Measurements from ENCODE around the gene CDCA4.

Gene CDCA4

DNA sequence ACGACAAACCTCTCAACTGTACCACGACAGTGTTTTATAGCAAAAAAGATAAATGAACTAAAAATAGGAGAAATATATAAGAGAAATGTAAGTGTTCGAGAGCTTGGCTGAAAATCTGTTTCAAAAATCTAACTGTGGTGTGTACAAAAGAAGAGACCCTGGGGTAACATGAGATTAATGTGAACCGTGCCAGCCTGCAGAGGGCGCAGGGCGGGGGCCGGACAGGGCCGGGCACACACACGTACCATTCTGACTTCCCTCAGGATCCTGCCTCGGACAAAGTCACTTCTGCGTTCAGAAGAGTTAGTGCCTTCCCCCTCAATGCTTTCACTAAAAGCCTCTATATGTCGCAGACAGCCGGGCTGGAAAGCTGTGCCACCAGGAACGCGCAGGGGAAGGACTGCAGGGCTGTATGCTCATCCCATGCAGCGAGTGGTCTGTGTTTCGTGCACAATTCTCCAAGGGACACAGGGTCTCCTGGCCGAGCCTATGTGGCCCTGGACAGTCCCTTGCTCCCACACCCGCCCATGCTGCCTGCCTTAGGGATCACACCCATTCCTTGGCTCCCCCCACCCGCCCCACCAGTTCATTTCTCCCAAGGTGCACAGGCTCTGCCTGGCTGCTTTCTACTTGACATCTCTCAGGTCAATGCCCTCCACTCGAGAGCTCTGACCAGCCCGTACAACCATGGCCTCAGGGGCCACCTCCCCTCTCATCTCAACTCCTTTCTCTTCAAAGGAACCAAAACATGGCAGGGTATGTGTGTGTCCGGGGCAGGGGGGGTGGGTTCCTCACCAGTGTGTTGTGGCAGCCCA is 8.5 kb downstream of the CDCA4 start:
- DNase-seq = no peak

DNA sequence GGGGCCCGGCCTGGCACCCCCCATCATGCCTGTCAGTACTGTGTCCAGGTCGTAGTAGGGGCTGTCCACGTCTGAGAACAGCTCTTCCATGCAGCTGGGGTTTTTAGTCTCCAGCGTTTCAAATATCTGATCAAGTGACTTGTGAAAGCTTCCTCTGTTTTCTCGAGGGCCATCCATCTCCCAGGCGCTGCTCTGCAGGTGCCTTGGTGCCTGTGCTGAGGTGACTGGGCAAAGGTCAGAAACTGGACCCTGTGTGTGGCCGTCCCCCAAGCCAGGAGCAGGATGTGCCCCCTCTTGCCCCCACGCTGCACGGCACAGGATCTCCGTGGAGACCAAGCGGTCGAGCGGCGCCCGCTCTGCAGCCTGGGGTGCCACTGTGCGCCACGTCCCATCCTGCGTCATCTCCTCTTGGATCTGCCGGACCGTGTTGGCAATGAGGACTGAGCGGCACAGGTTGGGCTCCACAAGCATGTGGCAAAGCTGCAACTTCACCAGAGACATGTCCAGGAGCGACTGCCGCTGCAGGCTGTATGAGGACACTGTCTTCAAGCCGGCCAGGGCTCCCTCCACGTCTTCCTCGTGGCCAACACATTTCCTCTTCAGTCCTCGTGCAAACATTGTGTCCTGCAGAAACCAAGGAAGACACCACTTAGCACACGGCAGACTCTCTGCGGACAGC is 9.4 kb downstream of the CDCA4 start:
- DNase-seq = no peak

- DNase-seq = no peak
Measured at GRCh38 chr14:105010891-105011291, 10.0 kb downstream of the CDCA4 start.

DNA sequence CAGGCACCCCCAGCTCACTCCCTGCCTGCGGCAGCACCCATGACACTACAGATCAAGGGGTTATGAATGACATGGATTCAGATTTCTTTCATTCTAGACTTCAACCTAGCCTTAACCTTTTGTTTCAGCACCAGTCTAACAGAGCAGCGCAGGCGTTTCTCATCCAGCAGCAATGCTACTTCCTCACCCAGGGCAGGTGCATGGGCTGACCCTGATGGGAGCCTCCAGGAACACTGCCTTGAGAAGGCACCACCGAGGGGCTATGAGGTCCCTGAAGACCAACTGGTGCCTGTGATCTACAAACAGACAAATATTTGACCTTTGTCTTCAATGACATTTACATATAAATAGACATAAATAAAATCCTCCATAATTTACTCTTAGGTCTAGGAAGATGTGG is 10.8 kb downstream of the CDCA4 start:
- no peak for DNase-seq

DNA sequence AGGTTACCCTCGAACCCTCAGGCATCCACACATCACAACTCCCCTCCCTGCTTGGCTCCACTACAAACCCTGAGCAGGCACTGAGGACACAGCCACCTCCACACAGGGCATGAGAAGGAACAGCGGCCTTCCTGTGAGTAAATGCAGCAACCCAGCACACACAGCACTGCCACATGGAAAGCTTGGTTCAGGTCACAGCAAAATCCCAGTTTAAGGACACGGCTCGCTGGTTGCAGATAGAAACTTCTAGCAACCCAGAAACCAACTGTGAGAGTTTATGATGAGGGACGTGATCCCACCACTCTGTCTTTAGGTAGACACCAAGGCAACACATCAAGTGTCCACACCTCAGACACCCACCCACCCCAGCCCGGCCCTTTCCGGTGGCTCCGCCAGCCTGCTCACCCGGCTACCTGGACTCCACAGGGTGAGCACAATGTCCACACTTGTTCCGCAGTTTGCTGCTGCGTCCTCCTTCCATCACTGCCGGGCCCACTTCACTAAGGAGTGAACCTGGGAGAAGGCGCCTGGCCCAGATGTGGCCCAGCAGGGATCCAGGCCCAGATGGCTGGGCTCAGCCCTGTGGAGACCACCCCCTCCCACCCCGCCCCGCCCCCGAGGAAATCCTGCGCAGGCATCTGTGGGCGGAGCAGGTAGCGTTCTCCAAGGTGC is 13.2 kb downstream of the CDCA4 start:
- no peak for DNase-seq

DNA sequence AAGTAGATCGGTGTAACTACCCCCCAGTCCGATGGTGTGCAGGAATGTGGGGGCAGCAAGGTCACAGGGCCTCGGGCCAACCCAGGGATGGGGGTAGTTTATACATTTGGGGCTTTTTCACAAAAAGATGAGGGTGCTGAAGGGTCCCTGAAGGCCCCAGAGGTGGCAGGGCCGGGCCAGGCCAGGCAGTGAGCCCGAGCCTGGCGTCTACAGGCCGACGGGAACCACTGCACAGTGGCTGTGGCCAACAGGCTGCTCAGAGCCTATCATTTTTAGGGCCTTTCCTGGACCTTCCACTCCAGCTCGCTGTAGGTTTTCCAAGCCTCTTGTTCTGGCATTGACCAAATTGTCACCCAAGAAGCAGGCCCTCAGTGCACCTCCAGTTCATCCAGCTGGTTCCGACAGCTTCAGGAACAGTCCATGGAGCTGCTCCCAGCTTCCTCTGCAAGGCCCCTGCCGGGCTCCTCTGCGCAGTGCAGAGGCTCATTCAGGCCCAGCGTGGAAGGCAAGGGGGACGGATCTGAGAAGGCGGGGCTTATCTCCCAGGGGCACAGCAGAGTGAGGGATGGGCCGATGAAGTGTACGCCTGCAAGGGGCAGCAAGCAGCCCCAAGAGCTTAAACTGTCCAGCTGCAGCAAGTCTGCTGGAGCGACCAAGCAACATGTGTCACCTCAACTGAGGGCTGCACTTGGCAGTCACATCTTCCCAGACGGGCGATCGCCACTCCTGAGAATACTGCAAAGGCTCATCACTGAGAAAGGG is 13.9 kb downstream of the CDCA4 start:
- no peak for DNase-seq

GRCh38 chr14:105005929-105006830 is 14.7 kb downstream of the CDCA4 start:
- no peak for DNase-seq

- DNase-seq = no peak
Measured at GRCh38 chr14:105005329-105005928, 15.5 kb downstream of the CDCA4 start.

DNA sequence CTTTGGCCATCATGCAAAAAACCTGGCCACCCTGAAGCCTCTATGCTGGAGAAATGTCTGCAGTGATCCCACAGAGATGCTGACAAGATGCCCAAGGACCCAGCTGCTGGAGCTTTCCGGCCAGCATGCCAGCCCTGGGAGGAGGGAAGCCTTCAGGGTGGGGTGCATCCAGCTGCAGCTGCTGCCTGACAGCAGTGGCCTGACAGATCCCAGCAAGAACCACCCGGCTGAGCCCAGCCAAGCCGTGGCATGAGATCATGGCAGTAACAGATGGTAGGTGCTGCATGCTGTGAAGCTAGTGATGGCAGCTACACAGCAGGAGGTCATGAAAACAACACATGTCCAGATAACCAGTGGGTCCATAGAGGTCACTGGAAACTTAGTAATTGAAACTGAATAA is 21.5 kb downstream of the CDCA4 start:
- DNase-seq = peak in 1 of 2 experiments; percentile 36

DNA sequence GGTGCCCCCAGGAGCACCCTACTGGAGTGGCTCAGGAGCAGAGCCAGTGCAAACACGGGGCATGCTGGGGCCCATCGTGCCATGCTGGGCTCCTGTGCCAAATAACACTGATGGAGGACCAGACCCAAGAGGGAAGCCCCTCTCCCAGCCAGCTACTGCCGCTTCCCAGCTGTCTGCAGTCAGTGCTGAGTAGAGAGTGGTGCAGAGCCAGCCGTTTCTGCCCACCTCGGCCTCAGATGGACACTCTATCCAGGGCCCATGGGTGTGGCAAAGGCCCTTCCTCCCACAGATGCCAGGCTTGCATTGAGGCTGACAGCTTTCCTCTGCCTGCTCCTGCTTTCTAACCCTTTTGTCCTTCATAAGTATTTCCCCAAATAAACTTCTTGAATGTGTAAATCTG is 22.1 kb downstream of the CDCA4 start:
- DNase-seq = peak; percentile 81 to 86

GRCh38 chr14:104996483-104996882 is 24.4 kb downstream of the CDCA4 start:
- DNase-seq = no peak

DNA sequence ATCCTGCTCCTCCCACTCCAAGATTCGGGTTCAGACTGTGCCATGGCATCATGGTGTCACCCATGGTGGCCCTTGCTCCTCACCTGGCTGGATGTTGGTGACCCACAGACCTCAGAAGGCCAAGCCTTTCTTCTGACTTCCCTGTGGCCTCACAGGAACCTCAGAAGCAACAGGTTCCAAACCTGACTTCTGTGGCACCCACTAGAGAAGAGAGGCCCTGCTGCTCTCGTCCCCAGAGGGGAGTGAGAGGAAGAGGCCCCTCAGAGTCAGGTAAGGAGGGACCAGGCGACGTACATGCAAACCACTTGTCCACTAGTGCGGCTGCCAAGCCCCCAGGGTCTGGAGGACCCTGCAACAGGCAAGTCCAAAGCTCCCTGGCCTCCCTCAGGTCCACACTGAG is 24.9 kb downstream of the CDCA4 start:
- DNase-seq = no peak

DNA sequence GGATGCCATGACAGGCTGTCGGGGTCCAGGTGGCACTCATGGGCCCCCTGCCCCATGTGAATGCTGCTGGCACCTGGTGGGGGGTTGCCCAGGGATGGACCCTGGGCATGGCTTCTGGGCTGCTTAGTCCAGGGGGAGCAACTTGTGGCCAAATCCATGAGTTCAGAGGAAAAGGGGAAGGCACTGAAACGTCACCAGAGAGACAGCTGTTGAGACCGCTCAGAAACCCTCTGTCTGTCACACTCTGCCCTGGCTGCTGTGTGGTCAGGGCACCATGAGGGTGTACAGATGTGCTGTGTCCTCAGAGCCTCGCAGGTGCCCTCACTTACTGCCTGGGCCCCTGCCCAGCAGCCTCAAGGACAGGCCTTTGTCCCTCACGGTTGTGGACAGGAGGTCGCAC is 25.9 kb downstream of the CDCA4 start:
- no peak for DNase-seq

DNA sequence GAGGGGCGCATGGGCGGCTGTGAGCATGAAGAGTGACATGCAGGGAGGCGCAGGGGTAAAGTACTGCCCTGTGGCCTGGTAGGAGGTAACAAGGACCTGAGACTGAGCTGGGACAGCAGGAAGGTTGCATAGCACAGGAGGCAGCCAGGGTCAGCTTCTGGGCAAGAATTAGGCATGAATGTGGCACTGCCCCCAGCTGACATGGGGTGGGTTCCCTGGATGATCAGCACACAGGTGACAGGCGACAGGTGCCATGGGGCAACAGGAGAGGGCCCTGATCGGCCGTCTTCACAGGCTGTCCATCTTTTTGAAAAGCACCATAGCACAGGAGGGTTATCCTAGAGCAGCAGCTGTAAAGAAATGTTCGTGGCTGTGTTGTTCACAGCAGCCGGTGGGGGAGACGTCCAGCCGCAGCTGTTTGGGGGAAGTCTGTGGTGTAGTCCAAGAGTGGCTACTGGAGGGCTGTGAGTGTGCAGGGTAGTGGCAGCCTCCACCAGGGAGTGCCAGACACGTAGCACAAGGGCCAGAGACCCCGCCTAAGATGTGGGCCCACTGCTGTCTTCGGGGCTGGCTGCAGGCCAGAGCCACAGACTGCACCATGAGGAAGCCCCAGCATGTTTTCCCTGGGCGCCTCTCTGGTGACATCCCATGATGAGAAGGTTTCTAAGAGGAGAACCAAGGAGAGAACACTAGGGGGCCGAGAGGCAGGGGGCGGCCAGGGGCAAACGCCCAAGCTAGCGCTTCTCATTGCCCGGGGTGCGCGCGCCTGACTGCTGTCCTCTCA is 26.9 kb downstream of the CDCA4 start:
- no peak for DNase-seq

DNA sequence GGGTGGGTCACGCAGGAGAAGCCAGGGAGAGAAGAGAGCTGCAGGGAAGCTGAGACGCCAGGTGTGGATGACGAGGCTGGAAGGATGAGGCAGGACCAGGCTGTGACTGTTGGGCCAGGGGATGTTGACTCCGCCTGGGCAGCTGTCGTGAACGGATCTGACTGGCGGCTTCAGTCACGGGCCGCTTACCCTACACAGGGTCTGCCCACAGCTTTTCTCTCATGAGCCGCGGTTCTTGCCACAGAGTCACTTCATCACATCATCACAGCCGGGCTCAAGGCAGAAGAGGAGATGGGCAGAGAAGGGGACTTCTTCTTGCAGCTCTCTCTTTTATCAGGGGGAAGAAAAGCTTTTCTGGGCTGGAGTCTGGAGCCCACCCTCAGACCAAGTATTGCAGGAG is 27.6 kb downstream of the CDCA4 start:
- peak; percentile 44 to 66 for DNase-seq

- no peak for DNase-seq
Measured at GRCh38 chr14:104992501-104992900, 28.4 kb downstream of the CDCA4 start.

DNA sequence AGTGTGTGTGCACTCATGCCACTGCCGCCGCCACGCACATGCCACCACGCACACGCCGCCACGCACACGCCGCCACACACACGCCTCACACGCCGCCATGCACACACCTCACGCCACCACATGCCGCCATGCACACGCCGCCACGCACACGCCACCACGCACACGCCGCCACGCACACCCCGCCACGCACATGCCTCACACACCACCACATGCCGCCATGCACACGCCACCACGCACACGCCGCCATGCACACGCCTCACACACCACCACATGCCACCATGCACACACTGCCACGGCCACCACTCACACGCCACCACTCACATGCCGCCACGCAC is 29.0 kb downstream of the CDCA4 start:
- no peak for DNase-seq

DNA sequence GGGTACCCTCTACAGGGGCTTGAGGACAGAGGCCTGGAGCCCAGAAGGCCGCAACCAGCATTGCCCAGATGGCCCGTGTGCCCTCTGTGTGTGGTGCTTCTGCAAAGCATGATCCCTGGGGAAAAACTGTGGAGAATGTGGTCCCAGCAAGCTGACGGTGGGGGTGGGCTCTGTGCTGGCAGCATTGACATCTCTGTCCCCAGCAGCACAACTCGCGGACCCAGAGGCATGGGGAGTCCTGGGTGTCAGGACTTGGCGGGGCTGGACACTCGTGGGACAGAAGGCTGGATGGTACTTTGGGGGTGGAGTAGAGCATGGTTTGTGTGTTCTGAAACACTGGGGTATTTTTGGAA is 31.0 kb downstream of the CDCA4 start:
- no peak for DNase-seq

DNA sequence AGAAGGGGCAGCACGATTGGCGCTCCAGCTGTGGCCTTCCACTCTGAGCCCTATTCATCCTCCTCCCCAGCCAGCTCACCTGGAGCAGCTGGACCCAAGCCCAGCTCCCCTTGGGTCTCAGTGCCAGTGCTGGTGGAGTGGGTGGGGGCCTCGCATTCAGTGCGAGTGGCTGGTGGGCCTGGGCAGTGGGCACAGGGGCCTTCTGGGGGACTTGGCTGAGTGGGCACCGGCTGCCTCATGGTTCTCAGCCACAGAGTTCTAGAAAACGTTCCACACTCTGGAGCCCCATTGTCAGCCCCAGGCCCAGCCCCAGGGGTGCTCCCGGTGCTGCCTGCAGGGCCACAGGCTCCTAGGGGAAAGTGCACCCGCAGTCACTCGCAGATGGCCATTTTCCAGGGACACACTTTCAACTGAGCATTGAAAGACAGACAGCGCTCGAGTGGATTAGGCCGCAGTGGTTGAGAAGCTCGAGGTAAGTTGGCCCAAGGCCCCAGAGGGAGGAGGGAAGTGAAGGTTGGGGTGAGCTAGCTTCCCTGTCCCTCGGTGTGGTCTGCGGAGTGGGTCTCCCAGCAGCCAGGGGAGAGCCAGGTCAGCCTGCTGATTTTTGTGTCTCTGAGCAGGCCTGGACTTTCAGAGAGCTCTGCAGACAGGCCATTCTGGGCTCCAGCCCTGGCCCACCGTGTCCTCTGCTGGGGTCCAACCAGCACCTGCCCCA is 31.5 kb downstream of the CDCA4 start:
- no peak for DNase-seq

DNA sequence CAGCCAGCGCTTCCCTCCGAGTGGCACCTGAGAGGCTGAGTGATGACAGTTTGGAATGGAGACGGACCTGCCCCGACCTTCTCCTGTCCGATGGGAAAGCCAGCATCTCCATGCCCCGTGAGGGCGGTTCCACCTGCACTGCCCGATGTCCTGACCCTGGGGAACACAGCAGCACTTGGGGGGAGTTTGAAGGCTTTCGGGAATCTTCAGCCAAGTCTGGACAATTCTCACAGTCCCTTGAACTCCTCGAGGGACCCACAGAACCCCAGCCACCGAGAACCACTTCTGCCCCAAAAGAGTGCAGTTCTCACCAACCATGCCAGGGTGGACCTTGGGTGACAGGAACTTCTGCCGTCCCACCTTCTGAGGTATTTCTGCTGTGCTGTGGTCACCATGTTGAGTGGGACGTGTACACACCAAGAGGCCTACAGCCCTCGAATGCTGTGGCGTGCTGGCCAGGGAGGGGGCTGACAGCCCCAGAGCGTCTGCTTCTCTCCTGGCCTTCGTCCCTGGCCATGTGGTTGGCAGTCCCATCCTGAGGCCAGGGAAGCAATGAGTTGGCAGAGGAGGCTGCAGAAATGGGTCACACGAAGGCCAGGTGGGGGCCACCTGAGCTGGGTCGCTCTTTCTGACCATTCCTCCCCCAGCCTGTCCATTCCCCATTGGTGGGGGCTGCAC is 34.3 kb downstream of the CDCA4 start:
- DNase-seq = no peak

Measured in SHP77 (cell line).